GM12878 (cell line): ENCODE results near the gene RBMS3. TPM values are rescaled to one million over a fixed set of nuclear protein-coding genes. Genes with fewer than 3 reads are reported as not detected.

Source experiments
- ATAC-seq: fragments of 200-7000 bp; cut with Tn5 transposase; 3 replicates; pipeline ENCODE4 v1.9.1; 2020; ENCODE audit warnings: mild to moderate bottlenecking, moderate library complexity
- BruUV-seq: library from RNA; stranded (reverse); fragments of 400-500 nt; replicated peaks from 2 replicates; lab custom pipeline; 2021; lab: Mats Ljungman, UMichigan
- CTCF ChIA-PET: fragments of 300-600 bp; sonication (Branson Sonifier 250); formaldehyde crosslinking; extraction: SDS; loops from one replicate; lab custom pipeline; 2021; ENCODE audit warnings: inconsistent platforms; lab: Yijun Ruan, JAX
- POLR2A ChIA-PET: fragments of 350-600 bp; formaldehyde crosslinking; extraction: SDS; loops from one replicate; lab custom pipeline; 2021; ENCODE audit warnings: inconsistent platforms; lab: Charles Lee
- RAD21 ChIA-PET: fragments of 300-600 bp; sonication (Branson Sonifier 250); formaldehyde crosslinking; loops from one replicate; lab custom pipeline; 2023; ENCODE audit warnings: antibody characterized with exemption; ENCODE audit not compliant: unreplicated experiment; lab: Charles Lee
- SMC1A ChIA-PET: fragments of 300-600 bp; sonication (Branson Sonifier 250); formaldehyde crosslinking; loops from one replicate; lab custom pipeline; 2023; ENCODE audit not compliant: unreplicated experiment, uncharacterized antibody; lab: Charles Lee
- DNase-seq: peaks from one replicate; pipeline ENCODE4 v3.0.0-alpha.2; 2011; ENCODE audit warnings: low read depth, low spot score
- FAIRE-seq: peaks from 3 replicates; lab custom pipeline; 2011; peaks lifted over from hg19 to GRCh38; lab: Jason Lieb, UNC
- H2AFZ ChIP-seq: 2 replicates; pipeline ENCODE4 v1.6.0; 2011; ENCODE audit warnings: low read depth, low read length, control low read depth; ENCODE audit not compliant: control insufficient read depth
- H3K27ac ChIP-seq: 2 replicates; pipeline ENCODE4 v1.5.1; 2011; ENCODE audit warnings: control low read depth; ENCODE audit not compliant: control insufficient read depth, insufficient read depth
- H3K27me3 ChIP-seq, 2 experiments: replicated peaks in 1 of 2; 2 replicates each; pipeline versions ENCODE4 v1.6.0 to v1.6.1; 2011; ENCODE audit warnings: low read length in 1 of 2; ENCODE audit not compliant: control insufficient read depth in 2 of 2, insufficient read depth in 2 of 2
- H3K36me3 ChIP-seq, 2 experiments: 2 replicates each; pipeline ENCODE4 v1.5.1; 2011; ENCODE audit warnings: low read length in 1 of 2; ENCODE audit not compliant: control insufficient read depth in 2 of 2, insufficient read depth in 2 of 2
- H3K4me1 ChIP-seq: 2 replicates; pipeline ENCODE4 v1.6.1; 2011; ENCODE audit warnings: mild to moderate bottlenecking, low read length, moderate library complexity, mixed read lengths; ENCODE audit not compliant: control insufficient read depth, insufficient read depth
- H3K4me2 ChIP-seq: 2 replicates; pipeline ENCODE4 v1.6.0; 2011; ENCODE audit warnings: control low read depth; ENCODE audit not compliant: control insufficient read depth, insufficient read depth
- H3K4me3 ChIP-seq: fragments of 200-600 bp; sonication (generic); 2 replicates; pipeline ENCODE4 v1.5.1; 2016
- H3K79me2 ChIP-seq: 2 replicates; pipeline ENCODE4 v1.6.0; 2011; ENCODE audit warnings: low read length; ENCODE audit not compliant: control insufficient read depth, insufficient read depth
- H3K9ac ChIP-seq: 2 replicates; pipeline ENCODE4 v1.8.0; 2011; ENCODE audit warnings: low read length, control low read depth, mixed read lengths; ENCODE audit not compliant: control insufficient read depth, insufficient read depth
- H3K9me3 ChIP-seq: replicated peaks from 3 replicates; pipeline ENCODE4 v1.5.1; 2011; ENCODE audit warnings: mild to moderate bottlenecking, low read length; ENCODE audit not compliant: control insufficient read depth, insufficient read depth
- H4K20me1 ChIP-seq: 2 replicates; pipeline ENCODE4 v1.6.0; 2011; ENCODE audit not compliant: control insufficient read depth, insufficient read depth
- BHLHE40 ChIP-seq, 2 experiments: fragments of 450-650 bp in 1 of 2; IDR thresholded peaks; 2 replicates each; pipeline ENCODE4 v1.6.1; 2011 to 2017; ENCODE audit warnings: low read depth in 2 of 2, borderline replicate concordance in 1 of 2, improper control_type of control experiment in 1 of 2, low read length in 1 of 2, mild to moderate bottlenecking in 1 of 2
- CREM ChIP-seq: IDR thresholded peaks from 2 replicates; pipeline ENCODE4 v1.6.1; 2014; ENCODE audit warnings: antibody characterized with exemption, low read depth
- GABPA ChIP-seq: IDR thresholded peaks from 2 replicates; pipeline ENCODE4 v1.6.1; 2014; ENCODE audit warnings: antibody characterized with exemption, low read depth, mild to moderate bottlenecking, inconsistent platforms
- IKZF1 ChIP-seq: fragments of 450-650 bp; conservative IDR thresholded peaks from 2 replicates; pipeline ENCODE4 v1.6.1; 2017; ENCODE audit warnings: antibody characterized with exemption, mild to moderate bottlenecking
- MTA3 ChIP-seq: IDR thresholded peaks from 2 replicates; pipeline ENCODE4 v1.6.1; 2012; ENCODE audit warnings: low read length, inconsistent platforms, borderline replicate concordance
- MYB ChIP-seq: fragments of 150-350 bp; IDR thresholded peaks from 2 replicates; pipeline ENCODE4 v1.6.1; 2014; ENCODE audit warnings: mild to moderate bottlenecking, low read depth, low read length, borderline replicate concordance
- MYC ChIP-seq: IDR thresholded peaks from 2 replicates; pipeline ENCODE4 v1.6.1; 2011; ENCODE audit warnings: mild to moderate bottlenecking, low read length, moderate library complexity, inconsistent platforms; ENCODE audit not compliant: insufficient read depth, insufficient replicate concordance, insufficient read length, severe bottlenecking
- NBN ChIP-seq: fragments of 450-650 bp; IDR thresholded peaks from 2 replicates; pipeline ENCODE4 v1.6.1; 2016
- NFIC ChIP-seq: IDR thresholded peaks from 2 replicates; pipeline ENCODE4 v1.6.1; 2012; ENCODE audit warnings: low read depth, mild to moderate bottlenecking, inconsistent platforms, low read length, moderate library complexity
- PAX5 ChIP-seq: IDR thresholded peaks from 2 replicates; pipeline ENCODE4 v1.6.1; 2011; ENCODE audit warnings: low read depth, low read length, borderline replicate concordance
- RUNX3 ChIP-seq: IDR thresholded peaks from 2 replicates; pipeline ENCODE4 v1.6.1; 2012; ENCODE audit warnings: low read length, inconsistent platforms
- SMC3 ChIP-seq: IDR thresholded peaks from 2 replicates; pipeline ENCODE4 v1.6.1; 2011; ENCODE audit warnings: low read length, improper control_type of control experiment, borderline replicate concordance
- SPI1 ChIP-seq: IDR thresholded peaks from 2 replicates; pipeline ENCODE4 v1.6.1; 2011; ENCODE audit warnings: low read depth, mild to moderate bottlenecking, low read length, moderate library complexity, borderline replicate concordance; ENCODE audit not compliant: insufficient read depth
- STAT3 ChIP-seq: IDR thresholded peaks from 2 replicates; pipeline ENCODE4 v1.6.1; 2011; ENCODE audit warnings: low read depth, low read length, improper control_type of control experiment
- TCF12 ChIP-seq: IDR thresholded peaks from 2 replicates; pipeline ENCODE4 v1.6.1; 2011; ENCODE audit warnings: low read depth, mild to moderate bottlenecking, low read length
- YBX1 ChIP-seq: fragments of 450-650 bp; IDR thresholded peaks from 2 replicates; pipeline ENCODE4 v1.6.1; 2016; ENCODE audit warnings: antibody characterized with exemption
- ZBED1 ChIP-seq: IDR thresholded peaks from 2 replicates; pipeline ENCODE4 v1.6.1; 2016; ENCODE audit warnings: borderline replicate concordance
- WGBS: methylation state at CpG from one replicate; pipeline ENCODE4 v1.1.6; 2016; ENCODE audit warnings: low lambda C conversion rate; ENCODE audit not compliant: insufficient replicate concordance, insufficient coverage; ENCODE audit errors: missing lambda C conversion rate; 5-methylcytosine and 5-hydroxymethylcytosine counted together
- in situ Hi-C: fragments of 300-500 bp; cut with MboI; formaldehyde crosslinking; loops from 9 replicates; pipeline ENCODE4 v1.14.3; 2018; ENCODE audit warnings: mixed read lengths
- intact Hi-C: fragments of 100-400 bp; cut with micrococcal nuclease; formaldehyde crosslinking; loops from one replicate; pipeline ENCODE4 v1.14.2; 2022; ENCODE audit not compliant: unreplicated experiment
- polyA plus RNA-seq, 11 experiments: library from polyadenylated mRNA; depleted of rRNA in 4 of 11; unstranded in 6 of 11; stranded (reverse) in 5 of 11; fragments of >200 nt; fragmentation: Nextera tagmentation in 4 of 11; fragmentation: Illumina TruSeq in 1 of 11; extraction: Ambion mirVana in 4 of 11; extraction: Trizol in 1 of 11; gene quantifications; 1 replicate in 1 of 11; 2 replicates in 10 of 11; pipeline versions ENCODE4 v1.2.1 to v1.2.3, GENCODE V29; 2011 to 2016; ENCODE audit warnings: inconsistent platforms in 2 of 11, missing spikeins in 2 of 11, low read depth in 1 of 11
- total RNA-seq, 4 experiments: library from RNA; depleted of rRNA in 3 of 4; stranded (reverse); fragments of >200 nt in 3 of 4; fragmentation: Illumina TruSeq in 1 of 4; extraction: Trizol in 1 of 4; gene quantifications; 2 replicates each; pipeline versions ENCODE4 v1.2.1 to v1.2.3, GENCODE V29; 2013 to 2021
- TF ChIP-seq, protein P1 (sequence below): fragments of 450-650 bp; IDR thresholded peaks from 2 replicates; pipeline ENCODE4 v1.6.1; 2017; ENCODE audit warnings: low read depth, mild to moderate bottlenecking, moderate library complexity
- TF ChIP-seq, protein P2 (sequence below): fragments of 450-650 bp; IDR thresholded peaks from 2 replicates; pipeline ENCODE4 v1.6.1; 2018; ENCODE audit warnings: mild to moderate bottlenecking, low read depth, moderate library complexity; ENCODE audit not compliant: partially characterized antibody

Gene RBMS3
- total and polyA plus RNA-seq, 10 of the 15 experiments (the other 5 are each of a cell fraction or from before 2014, with no cell fraction given) = 0.79 to 4.7 (median 3.1) TPM

DNA sequence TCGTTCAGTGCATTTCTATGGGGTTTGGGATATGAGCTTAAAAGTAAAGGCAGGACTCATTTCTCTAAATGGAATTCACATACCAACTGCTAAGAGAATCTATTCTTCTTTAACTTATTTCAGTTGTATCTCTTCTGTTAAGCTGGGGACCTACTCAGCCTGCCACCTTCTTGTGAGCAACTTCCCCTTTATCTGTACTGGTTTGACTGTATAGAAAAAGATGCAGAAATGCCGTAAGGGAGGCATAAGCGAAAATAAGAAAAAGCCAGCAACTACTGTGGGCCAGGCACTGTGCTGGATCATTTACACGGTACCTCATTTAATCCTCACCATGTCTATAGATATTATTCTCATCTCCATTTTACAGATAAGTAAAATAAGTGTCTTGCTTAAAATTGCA lies 38.4 kb downstream of the RBMS3 start (continued):
- peak; percentile 78 for TF ChIP-seq SPI1
- peak; percentile 12; the same call in 1 of the 2 replicates for TF ChIP-seq RUNX3
- TF ChIP-seq PAX5 = peak; percentile 22; the same call in 1 of the 2 replicates
- 0 out of 2 replicates have a peak, but pooled peaks have one; percentile 25 for TF ChIP-seq IKZF1
- TF ChIP-seq, protein P1, sequence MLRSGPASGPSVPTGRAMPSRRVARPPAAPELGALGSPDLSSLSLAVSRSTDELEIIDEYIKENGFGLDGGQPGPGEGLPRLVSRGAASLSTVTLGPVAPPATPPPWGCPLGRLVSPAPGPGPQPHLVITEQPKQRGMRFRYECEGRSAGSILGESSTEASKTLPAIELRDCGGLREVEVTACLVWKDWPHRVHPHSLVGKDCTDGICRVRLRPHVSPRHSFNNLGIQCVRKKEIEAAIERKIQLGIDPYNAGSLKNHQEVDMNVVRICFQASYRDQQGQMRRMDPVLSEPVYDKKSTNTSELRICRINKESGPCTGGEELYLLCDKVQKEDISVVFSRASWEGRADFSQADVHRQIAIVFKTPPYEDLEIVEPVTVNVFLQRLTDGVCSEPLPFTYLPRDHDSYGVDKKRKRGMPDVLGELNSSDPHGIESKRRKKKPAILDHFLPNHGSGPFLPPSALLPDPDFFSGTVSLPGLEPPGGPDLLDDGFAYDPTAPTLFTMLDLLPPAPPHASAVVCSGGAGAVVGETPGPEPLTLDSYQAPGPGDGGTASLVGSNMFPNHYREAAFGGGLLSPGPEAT = peak; percentile 34; the same call in 1 of the 2 replicates
- TF ChIP-seq NFIC = peak; percentile 42; the same call in 1 of the 2 replicates
- no peak for TF ChIP-seq MYC

DNA sequence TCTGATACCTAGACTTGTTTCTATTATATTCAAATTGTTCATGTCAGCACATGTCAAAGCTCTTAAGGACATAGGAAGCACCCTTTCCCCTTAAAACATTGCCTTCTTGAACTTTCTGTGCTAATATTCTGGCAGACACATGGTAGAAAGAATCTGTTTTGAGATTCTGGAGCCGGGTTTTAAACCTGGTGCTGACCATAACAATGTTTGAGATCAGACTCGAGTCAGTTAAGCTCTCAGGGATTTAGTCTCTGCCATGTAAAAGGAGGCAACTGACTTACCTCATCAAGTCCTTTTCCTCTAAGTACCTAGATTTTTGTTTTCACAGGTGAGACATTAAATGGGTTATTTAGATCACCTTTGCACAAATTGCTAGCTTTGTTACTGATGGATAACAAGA lies 38.9 kb downstream of the RBMS3 start:
- no peak for ATAC-seq
- peaks cover 9% of the 10 kb centered on the region; the same call in 1 of the 2 replicates for H3K4me1 ChIP-seq
- FAIRE-seq = peak; percentile 7
- no peaks in the 10 kb centered on the region for H4K20me1 ChIP-seq
- 3% methylated on average over 2 of the region's 2 CpGs for WGBS
- intact Hi-C loops (loop anchor here (2.0 kb wide), 1 partner anchor 37 kb away; no protein-coding TSS in a partner anchor), in situ Hi-C loops (no loop called here)
- ChIA-PET CTCF (interaction anchor here (0.7 to 2.0 kb wide), 6 partner anchors 9 to 38 kb away, joined by 3 to 6 read pairs (median 3); no protein-coding TSS in a partner anchor), POLR2A (interaction anchor here (1.0 to 2.7 kb wide), 7 partner anchors 12 to 37 kb away, joined by 3 to 14 read pairs (median 5); no protein-coding TSS in a partner anchor), SMC1A (interaction anchor here (0.7 to 20.7 kb wide), 14 partner anchors 9 to 403 kb away, joined by 3 to 307 read pairs (median 4); no protein-coding TSS in a partner anchor), RAD21 (interaction anchor here (0.9 to 6.2 kb wide), 10 partner anchors 13 to 111 kb away, joined by 3 to 51 read pairs (median 6); partner anchors contain the start of gene RBMS3)
- no peak overlapping the region for H3K9ac ChIP-seq
- H3K4me3 ChIP-seq = no peak overlapping the region
- no peak for DNase-seq
- no peaks in the 10 kb centered on the region; the same call in 1 of the 2 replicates for H3K79me2 ChIP-seq
- no peaks in the 10 kb centered on the region for H3K27me3 ChIP-seq
- H3K4me2 ChIP-seq = peak overlapping the region; percentile 63
- H3K27ac ChIP-seq = peak overlapping the region; percentile 28; the same call in 1 of the 2 replicates
- BruUV-seq = no TSS peak
- H3K36me3 ChIP-seq = no peaks in the 10 kb centered on the region
- peak overlapping the region; percentile 15; the same call in 1 of the 2 replicates for H2AFZ ChIP-seq
- no peaks in the 10 kb centered on the region; the same call in 1 of the 3 replicates for H3K9me3 ChIP-seq
- TF ChIP-seq GABPA (no peak), NBN (no peak), MTA3 (no peak), BHLHE40 (IDR thresholded peaks at IDR 0.05; ENCODE audit: borderline replicate concordance in 1 of 2, low read depth in 2 of 2, low read length in 1 of 2) (no peak), YBX1 (no peak), CREM (no peak), SMC3 (no peak), ZBED1 (no peak), TCF12 (no peak), MYB (no peak), STAT3 (no peak)
- TF ChIP-seq, protein P2, sequence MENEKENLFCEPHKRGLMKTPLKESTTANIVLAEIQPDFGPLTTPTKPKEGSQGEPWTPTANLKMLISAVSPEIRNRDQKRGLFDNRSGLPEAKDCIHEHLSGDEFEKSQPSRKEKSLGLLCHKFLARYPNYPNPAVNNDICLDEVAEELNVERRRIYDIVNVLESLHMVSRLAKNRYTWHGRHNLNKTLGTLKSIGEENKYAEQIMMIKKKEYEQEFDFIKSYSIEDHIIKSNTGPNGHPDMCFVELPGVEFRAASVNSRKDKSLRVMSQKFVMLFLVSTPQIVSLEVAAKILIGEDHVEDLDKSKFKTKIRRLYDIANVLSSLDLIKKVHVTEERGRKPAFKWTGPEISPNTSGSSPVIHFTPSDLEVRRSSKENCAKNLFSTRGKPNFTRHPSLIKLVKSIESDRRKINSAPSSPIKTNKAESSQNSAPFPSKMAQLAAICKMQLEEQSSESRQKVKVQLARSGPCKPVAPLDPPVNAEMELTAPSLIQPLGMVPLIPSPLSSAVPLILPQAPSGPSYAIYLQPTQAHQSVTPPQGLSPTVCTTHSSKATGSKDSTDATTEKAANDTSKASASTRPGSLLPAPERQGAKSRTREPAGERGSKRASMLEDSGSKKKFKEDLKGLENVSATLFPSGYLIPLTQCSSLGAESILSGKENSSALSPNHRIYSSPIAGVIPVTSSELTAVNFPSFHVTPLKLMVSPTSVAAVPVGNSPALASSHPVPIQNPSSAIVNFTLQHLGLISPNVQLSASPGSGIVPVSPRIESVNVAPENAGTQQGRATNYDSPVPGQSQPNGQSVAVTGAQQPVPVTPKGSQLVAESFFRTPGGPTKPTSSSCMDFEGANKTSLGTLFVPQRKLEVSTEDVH = no peak
